ENCODE data around the gene TMEM250. TPM values are rescaled to one million over a fixed set of nuclear protein-coding genes. Genes with fewer than 3 reads are reported as not detected.

The TMEM250 gene
- total RNA-seq, 1 donor from 2014 or later, result 25.0 TPM

DNA sequence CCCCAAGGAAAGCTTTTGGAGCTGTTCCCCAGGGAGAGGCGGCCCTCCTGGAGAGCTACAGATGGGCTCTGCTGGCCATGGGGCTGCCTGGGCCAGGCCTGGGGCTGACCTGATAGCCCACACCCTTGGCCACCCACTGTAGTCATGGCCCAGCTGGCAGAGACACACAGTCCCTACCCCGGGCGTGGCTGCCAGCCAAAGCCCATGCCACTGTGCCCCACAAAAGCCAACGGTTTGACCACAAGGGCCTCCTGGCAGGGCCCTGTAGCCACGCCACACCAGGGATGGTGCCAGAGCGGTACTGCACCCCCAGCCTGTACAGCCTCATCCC is 38.8 kb downstream of the TMEM250 start:
- Histone ChIP-seq H3K4me1 (peaks cover 47% of the 10 kb centered on the region), H3K36me3 (no peaks in the 10 kb centered on the region), H3K9me3 (no peaks in the 10 kb centered on the region), H3K27ac (no peak overlapping the region), H3K27me3 (no peaks in the 10 kb centered on the region), H3K4me3 (no peak overlapping the region)
- TF ChIP-seq, protein P1, sequence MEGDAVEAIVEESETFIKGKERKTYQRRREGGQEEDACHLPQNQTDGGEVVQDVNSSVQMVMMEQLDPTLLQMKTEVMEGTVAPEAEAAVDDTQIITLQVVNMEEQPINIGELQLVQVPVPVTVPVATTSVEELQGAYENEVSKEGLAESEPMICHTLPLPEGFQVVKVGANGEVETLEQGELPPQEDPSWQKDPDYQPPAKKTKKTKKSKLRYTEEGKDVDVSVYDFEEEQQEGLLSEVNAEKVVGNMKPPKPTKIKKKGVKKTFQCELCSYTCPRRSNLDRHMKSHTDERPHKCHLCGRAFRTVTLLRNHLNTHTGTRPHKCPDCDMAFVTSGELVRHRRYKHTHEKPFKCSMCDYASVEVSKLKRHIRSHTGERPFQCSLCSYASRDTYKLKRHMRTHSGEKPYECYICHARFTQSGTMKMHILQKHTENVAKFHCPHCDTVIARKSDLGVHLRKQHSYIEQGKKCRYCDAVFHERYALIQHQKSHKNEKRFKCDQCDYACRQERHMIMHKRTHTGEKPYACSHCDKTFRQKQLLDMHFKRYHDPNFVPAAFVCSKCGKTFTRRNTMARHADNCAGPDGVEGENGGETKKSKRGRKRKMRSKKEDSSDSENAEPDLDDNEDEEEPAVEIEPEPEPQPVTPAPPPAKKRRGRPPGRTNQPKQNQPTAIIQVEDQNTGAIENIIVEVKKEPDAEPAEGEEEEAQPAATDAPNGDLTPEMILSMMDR (IDR thresholded peaks at IDR 0.05), result no peak
- TF ChIP-seq POLR2A (IDR thresholded peaks at IDR 0.05) (no peak), POLR2AphosphoS5 (IDR thresholded peaks at IDR 0.05; ENCODE audit: insufficient read depth in 1 of 2, low read depth in 1 of 2) (no peak)
- DNase-seq (ENCODE audit: extremely low spot score in 2 of 2), result no peak
- intact Hi-C loops (cut with DNase I), result no loop called here

DNA sequence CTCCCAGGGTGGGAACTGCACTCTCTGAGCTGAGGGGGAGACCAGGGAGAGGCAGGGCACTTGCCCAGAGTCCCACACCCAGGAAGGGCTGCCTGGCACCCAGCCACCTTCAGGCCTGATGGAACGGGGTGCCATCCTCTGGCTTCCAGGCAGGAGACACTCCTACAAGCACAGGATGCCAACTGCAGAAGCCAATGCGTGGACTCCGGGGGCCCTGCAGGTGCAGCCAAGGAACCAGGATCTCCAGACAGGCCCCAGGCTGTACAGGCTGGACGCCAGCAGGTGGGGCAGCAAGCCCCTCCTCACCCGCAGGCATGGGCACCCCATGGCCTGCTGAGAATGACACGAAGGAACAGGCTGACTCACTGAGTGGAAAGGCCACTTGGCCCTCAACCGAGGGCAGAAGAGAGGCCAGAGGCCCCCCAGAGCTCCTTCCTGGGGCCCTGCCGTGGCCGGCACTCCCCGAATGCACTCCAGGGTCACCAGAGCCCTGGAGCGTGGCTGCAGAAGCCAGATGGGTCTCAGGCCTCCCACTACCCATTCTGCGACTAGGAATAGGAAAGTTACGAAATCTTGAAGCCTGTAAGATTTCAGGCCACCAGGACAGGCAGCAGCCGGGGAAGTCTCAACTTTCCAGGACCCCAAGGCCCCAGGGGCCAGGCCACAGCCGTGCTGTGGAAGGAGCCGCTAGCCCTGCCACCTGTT is 39.3 kb downstream of the TMEM250 start:
- Histone ChIP-seq H3K4me1 (peaks cover 47% of the 10 kb centered on the region), H3K4me3 (no peak overlapping the region), H3K9me3 (no peaks in the 10 kb centered on the region), H3K36me3 (no peaks in the 10 kb centered on the region), H3K27me3 (no peaks in the 10 kb centered on the region), H3K27ac (no peak overlapping the region)
- TF ChIP-seq POLR2A (IDR thresholded peaks at IDR 0.05), result no peak
- no peak for TF ChIP-seq POLR2AphosphoS5 (IDR thresholded peaks at IDR 0.05; ENCODE audit: insufficient read depth in 1 of 2, low read depth in 1 of 2)
- TF ChIP-seq, protein P1 (IDR thresholded peaks at IDR 0.05), result no peak
- intact Hi-C loops (cut with DNase I), result no loop called here
- no peak for DNase-seq (ENCODE audit: extremely low spot score in 2 of 2)

DNA sequence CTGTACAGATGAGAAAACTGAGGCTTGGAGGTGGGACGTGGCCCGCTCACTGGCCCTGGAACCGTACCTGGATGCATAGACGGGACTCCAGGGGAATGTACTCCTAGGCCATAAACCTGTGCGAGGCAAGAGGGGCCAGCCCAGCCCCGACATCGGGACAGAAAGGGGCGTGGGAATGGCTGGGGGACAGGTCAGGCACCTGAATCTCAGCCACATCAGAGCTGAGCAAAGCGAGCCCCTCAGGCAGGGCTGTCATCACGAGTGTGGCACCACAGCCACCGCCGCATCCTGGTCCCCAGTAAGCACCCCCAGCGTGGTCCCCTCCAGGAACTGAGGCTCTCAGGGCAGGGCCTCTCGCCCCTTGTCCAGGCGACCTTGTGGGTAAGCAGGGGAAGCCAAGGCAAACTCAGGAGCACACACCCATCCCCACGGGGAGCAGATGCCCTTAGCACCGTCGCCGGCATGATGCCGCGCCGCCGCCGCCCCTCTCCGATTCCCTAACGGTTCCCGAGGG is 40.1 kb downstream of the TMEM250 start:
- TF ChIP-seq POLR2A (IDR thresholded peaks at IDR 0.05) (no peak), POLR2AphosphoS5 (IDR thresholded peaks at IDR 0.05; ENCODE audit: insufficient read depth in 1 of 2, low read depth in 1 of 2) (no peak)
- TF ChIP-seq, protein P1 (IDR thresholded peaks at IDR 0.05), result no peak
- no peak overlapping the region for H3K4me3 ChIP-seq
- no peak for DNase-seq (ENCODE audit: extremely low spot score in 2 of 2)
- H3K9me3 ChIP-seq, result no peaks in the 10 kb centered on the region
- H3K36me3 ChIP-seq, result no peaks in the 10 kb centered on the region
- intact Hi-C loops (cut with DNase I), result no loop called here
- H3K27ac ChIP-seq, result no peak overlapping the region
- H3K4me1 ChIP-seq, result peaks cover 47% of the 10 kb centered on the region
- no peaks in the 10 kb centered on the region for H3K27me3 ChIP-seq

DNA sequence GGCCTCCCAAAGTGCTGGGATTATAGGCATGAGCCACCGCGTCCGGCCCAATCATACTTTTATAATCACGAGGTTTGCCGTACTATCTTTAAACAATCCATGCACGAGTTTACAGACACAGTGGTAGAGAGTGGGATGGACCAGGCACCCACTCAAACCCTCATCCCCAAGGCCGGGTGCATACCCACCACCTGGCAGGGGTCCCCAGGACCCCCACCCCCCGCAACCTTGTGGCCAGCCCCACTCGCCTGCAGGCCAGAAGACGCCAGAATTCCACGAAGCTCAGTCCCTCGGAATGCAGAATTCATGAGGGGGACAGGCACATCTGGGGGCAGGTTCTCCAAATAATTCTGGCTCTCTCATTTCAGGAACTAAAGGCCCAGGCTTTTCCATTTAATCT is 40.7 kb downstream of the TMEM250 start:
- no peak overlapping the region for H3K27ac ChIP-seq
- no peaks in the 10 kb centered on the region for H3K9me3 ChIP-seq
- DNase-seq (ENCODE audit: extremely low spot score in 2 of 2), result no peak
- H3K4me1 ChIP-seq, result peaks cover 41% of the 10 kb centered on the region
- intact Hi-C loops (cut with DNase I), result no loop called here
- no peaks in the 10 kb centered on the region for H3K27me3 ChIP-seq
- H3K4me3 ChIP-seq, result no peak overlapping the region
- TF ChIP-seq, protein P1 (IDR thresholded peaks at IDR 0.05), result no peak
- TF ChIP-seq POLR2A (IDR thresholded peaks at IDR 0.05) (no peak), POLR2AphosphoS5 (IDR thresholded peaks at IDR 0.05; ENCODE audit: insufficient read depth in 1 of 2, low read depth in 1 of 2) (no peak)
- no peaks in the 10 kb centered on the region for H3K36me3 ChIP-seq

DNA sequence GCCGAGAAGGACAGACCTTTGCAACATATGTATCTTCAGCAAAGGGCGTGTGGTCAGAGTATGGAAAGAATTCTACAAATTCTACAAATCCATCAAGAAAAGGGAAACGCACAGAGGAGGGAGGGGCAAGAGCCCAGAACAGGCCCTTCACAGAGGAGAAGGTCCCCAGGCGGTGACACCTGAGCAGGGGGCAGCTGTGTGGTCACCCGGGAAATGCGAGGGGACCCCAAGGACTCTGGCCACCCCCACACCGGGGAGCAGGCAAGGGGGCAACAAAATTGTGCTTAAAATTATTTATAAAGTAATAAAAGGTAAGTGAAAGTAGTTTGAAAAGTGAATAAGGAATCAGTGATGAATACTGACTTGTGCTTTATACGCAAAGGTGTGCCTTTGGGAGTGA is 41.2 kb downstream of the TMEM250 start:
- TF ChIP-seq, protein P1 (IDR thresholded peaks at IDR 0.05), result no peak
- TF ChIP-seq POLR2A (IDR thresholded peaks at IDR 0.05), result no peak
- no peak for TF ChIP-seq POLR2AphosphoS5 (IDR thresholded peaks at IDR 0.05; ENCODE audit: insufficient read depth in 1 of 2, low read depth in 1 of 2)
- no peak overlapping the region for H3K4me3 ChIP-seq
- no peaks in the 10 kb centered on the region for H3K9me3 ChIP-seq
- H3K27ac ChIP-seq, result no peak overlapping the region
- DNase-seq (ENCODE audit: extremely low spot score in 2 of 2), result no peak
- intact Hi-C loops (cut with DNase I), result no loop called here
- H3K27me3 ChIP-seq, result no peaks in the 10 kb centered on the region
- H3K4me1 ChIP-seq, result peaks cover 37% of the 10 kb centered on the region
- no peaks in the 10 kb centered on the region for H3K36me3 ChIP-seq
